Measurements from ENCODE around the gene ACADS.

ACADS gene

DNA sequence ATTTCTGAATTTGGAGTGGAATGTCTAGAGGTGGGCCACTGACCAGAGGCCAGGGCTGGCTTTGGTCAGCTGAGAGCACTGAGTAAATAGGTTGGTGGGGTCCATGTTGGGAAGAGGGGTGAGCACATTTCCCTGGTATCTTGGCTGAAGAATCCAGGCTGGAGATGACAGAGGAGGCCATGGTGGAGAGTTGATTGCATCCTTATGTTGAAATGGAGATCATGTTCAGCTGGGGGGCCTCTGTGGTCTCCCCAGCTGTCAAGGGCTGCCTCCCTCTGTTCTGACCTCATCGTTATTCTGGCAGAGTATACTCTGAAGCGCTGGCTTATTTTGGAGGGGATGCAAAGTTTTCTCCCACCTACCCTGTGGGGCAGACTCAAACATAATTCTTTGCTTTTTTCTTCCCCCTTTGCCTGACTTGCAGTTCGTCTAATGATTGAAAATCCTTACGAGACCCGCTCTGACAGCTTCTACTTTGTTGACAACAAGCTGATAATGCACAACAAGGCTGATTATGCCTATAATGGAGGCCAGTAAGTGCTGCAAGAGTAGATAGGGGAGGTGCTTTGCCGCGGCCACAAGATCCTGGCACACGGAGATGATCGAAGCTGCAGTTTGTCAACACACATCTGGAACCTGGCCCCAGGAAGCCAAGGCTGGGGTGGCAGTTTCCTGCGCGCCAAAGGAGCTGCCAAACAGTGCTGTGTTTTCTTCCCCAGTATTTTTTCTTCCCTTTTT is 6.0 kb upstream of the ACADS start:
- no peak overlapping the region for H3K4ac ChIP-seq (ENCODE audit: low read depth, low read length)
- H3K23ac ChIP-seq (ENCODE audit: low read length), result no peak overlapping the region
- no peak overlapping the region for H3K9ac ChIP-seq (ENCODE audit: low read length)
- H3K4me3 ChIP-seq (ENCODE audit: low read depth, low read length), result no peak overlapping the region
- no peak overlapping the region for H2BK120ac ChIP-seq (ENCODE audit: insufficient read depth, low read length, poor library complexity)
- no peaks in the 10 kb centered on the region for H3K9me3 ChIP-seq (ENCODE audit: insufficient read depth, low read depth, low read length)
- H2BK5ac ChIP-seq (ENCODE audit: low read depth, low read length, poor library complexity), result no peak overlapping the region
- no peak overlapping the region for H4K91ac ChIP-seq (ENCODE audit: low read depth, low read length)
- no peak overlapping the region for H3K18ac ChIP-seq (ENCODE audit: low read length)
- H4K12ac ChIP-seq (ENCODE audit: low read depth, low read length), result no peak overlapping the region
- no peak for DNase-seq
- H3K4me1 ChIP-seq (ENCODE audit: control insufficient read depth in 1 of 2, insufficient read depth in 2 of 2, low read length in 2 of 2), result no peaks in the 10 kb centered on the region
- peaks cover 45 to 63% of the 10 kb centered on the region in 2 experiments for H3K36me3 ChIP-seq (ENCODE audit: control insufficient read depth in 1 of 2, insufficient read depth in 2 of 2, low read length in 2 of 2)
- no peak overlapping the region for H4K8ac ChIP-seq (ENCODE audit: low read depth, low read length)
- no peak overlapping the region for H3K14ac ChIP-seq (ENCODE audit: low read length)
- H2AFZ ChIP-seq (ENCODE audit: insufficient read depth, low read length, poor library complexity), result no peak overlapping the region
- H3K27me3 ChIP-seq (ENCODE audit: insufficient read depth, low read length), result no peaks in the 10 kb centered on the region
- H3K4me2 ChIP-seq (ENCODE audit: low read length), result no peak overlapping the region
- H3K79me2 ChIP-seq (ENCODE audit: control insufficient read depth, insufficient read depth, low read length, poor library complexity), result no peaks in the 10 kb centered on the region
- no peak overlapping the region for H2BK12ac ChIP-seq (ENCODE audit: low read length)
- no peak overlapping the region for H2AK5ac ChIP-seq (ENCODE audit: low read length)
- H3K79me1 ChIP-seq (ENCODE audit: low read length), result no peaks in the 10 kb centered on the region
- no peak overlapping the region for H3K27ac ChIP-seq (ENCODE audit: low read depth, low read length)
- no CpG with 5 or more reads among the region's 11 CpGs for WGBS (ENCODE audit: extremely low coverage, insufficient coverage, insufficient read length)

DNA sequence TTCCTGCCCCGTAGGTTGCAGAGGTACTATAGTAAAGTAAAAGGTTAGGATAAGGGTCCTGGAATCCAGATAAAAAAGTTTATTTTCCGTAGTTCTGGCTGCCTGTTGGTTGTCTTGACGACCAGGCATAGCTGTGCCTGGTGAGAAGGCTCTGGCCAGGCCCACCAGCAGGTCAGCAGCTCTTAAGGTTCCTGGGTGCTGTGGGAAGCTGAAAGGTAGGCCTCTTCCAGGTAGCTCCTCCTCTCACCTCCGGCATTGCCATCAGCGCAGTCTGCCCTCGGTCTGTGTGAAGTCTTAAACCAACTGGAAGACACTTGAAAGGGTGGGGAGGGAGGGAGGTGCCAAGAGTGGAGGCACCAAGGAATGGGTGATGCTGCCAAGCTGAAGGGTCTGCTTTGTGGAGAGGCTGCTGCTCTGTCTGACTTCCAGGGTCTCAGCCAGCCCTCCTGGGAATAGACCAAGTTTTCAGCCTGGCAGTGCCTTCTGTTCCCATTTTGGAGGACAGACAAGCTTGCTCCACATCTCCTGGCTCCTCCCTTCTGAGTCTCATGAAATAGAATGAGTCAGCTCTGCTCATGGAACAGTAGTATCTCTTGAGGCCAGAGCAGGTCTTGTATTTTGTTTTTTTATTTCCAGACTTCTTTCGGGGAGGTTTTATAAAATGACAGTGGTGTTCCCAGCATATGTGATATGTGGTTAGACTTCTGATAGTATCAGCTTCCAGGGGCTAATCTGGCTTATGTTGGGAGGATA is 5.2 kb upstream of the ACADS start:
- Histone ChIP-seq H2BK12ac (ENCODE audit: low read length) (no peak overlapping the region), H3K27me3 (ENCODE audit: insufficient read depth, low read length) (no peaks in the 10 kb centered on the region), H3K4ac (ENCODE audit: low read depth, low read length) (no peak overlapping the region), H4K8ac (ENCODE audit: low read depth, low read length) (no peak overlapping the region), H2BK120ac (ENCODE audit: insufficient read depth, low read length, poor library complexity) (no peak overlapping the region), H3K9ac (ENCODE audit: low read length) (no peak overlapping the region), H3K4me3 (ENCODE audit: low read depth, low read length) (no peak overlapping the region), H3K9me3 (ENCODE audit: insufficient read depth, low read depth, low read length) (no peaks in the 10 kb centered on the region), H3K79me2 (ENCODE audit: control insufficient read depth, insufficient read depth, low read length, poor library complexity) (no peaks in the 10 kb centered on the region), H4K91ac (ENCODE audit: low read depth, low read length) (no peak overlapping the region), H3K79me1 (ENCODE audit: low read length) (no peaks in the 10 kb centered on the region), H2BK5ac (ENCODE audit: low read depth, low read length, poor library complexity) (no peak overlapping the region), H3K4me1 (ENCODE audit: control insufficient read depth in 1 of 2, insufficient read depth in 2 of 2, low read length in 2 of 2) (peaks cover 0 to 4% of the 10 kb centered on the region in 2 experiments), H2AFZ (ENCODE audit: insufficient read depth, low read length, poor library complexity) (no peak overlapping the region), H3K4me2 (ENCODE audit: low read length) (no peak overlapping the region), H3K14ac (ENCODE audit: low read length) (no peak overlapping the region), H4K12ac (ENCODE audit: low read depth, low read length) (no peak overlapping the region), H3K23ac (ENCODE audit: low read length) (no peak overlapping the region), H3K18ac (ENCODE audit: low read length) (no peak overlapping the region), H2AK5ac (ENCODE audit: low read length) (no peak overlapping the region), H3K27ac (ENCODE audit: low read depth, low read length) (no peak overlapping the region), H3K36me3 (ENCODE audit: control insufficient read depth in 1 of 2, insufficient read depth in 2 of 2, low read length in 2 of 2) (peaks cover 40 to 58% of the 10 kb centered on the region in 2 experiments)
- peak in 1 of 2 donors; percentile 6 for DNase-seq
- WGBS (ENCODE audit: extremely low coverage, insufficient coverage, insufficient read length), result no CpG with 5 or more reads among the region's 7 CpGs

DNA sequence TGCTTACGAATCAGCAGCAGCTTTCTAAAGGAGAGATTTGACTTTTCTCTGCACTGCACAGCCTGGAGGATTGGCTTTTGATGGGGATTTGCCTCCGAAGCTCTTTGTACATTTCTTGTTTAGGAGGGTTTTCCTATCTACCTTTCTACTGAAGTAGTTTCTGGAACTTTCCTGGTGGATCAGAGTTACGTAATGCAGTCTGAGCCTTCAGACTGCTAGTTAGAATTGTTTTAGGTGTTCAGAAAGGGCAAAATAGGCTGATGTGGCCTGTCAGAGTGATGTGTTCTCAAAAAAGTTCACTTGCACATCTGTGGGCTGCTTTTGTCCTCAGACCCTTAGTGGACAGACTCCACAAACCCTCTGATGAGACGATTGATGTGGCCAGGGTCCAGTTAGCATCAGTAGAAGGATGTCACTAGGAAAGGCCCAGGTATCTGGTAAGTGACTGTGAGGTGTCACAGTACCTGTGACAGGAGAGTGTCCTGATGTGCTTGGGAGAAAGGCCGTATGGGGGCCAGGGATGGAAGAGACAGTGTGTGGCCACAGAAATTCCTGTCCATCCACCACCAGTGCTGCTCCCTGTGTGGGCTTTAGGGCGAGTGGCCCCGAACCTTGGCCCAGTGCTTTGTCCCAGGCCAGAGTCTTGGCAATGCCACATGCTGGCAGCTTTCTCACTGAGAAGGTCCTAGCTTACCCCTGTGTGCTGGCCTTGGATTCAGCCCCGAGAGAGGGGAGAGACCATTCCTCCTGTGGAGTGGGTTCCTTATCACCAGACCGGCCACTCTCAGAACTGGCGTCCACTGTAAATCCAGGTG is 4.4 kb upstream of the ACADS start:
- no peaks in the 10 kb centered on the region for H3K27me3 ChIP-seq (ENCODE audit: insufficient read depth, low read length)
- H2BK5ac ChIP-seq (ENCODE audit: low read depth, low read length, poor library complexity), result no peak overlapping the region
- no peaks in the 10 kb centered on the region for H3K9me3 ChIP-seq (ENCODE audit: insufficient read depth, low read depth, low read length)
- no peak overlapping the region for H3K18ac ChIP-seq (ENCODE audit: low read length)
- no peak for DNase-seq
- peak overlapping the region; percentile 39 for H3K4me3 ChIP-seq (ENCODE audit: low read depth, low read length)
- no peak overlapping the region for H3K4ac ChIP-seq (ENCODE audit: low read depth, low read length)
- H3K9ac ChIP-seq (ENCODE audit: low read length), result no peak overlapping the region
- H2AFZ ChIP-seq (ENCODE audit: insufficient read depth, low read length, poor library complexity), result no peak overlapping the region
- H3K27ac ChIP-seq (ENCODE audit: low read depth, low read length), result no peak overlapping the region
- H2BK12ac ChIP-seq (ENCODE audit: low read length), result no peak overlapping the region
- H3K4me1 ChIP-seq (ENCODE audit: control insufficient read depth in 1 of 2, insufficient read depth in 2 of 2, low read length in 2 of 2), result peaks cover 3 to 7% of the 10 kb centered on the region in 2 experiments
- H4K12ac ChIP-seq (ENCODE audit: low read depth, low read length), result no peak overlapping the region
- no peak overlapping the region for H2BK120ac ChIP-seq (ENCODE audit: insufficient read depth, low read length, poor library complexity)
- WGBS (ENCODE audit: extremely low coverage, insufficient coverage, insufficient read length), result no CpG with 5 or more reads among the region's 10 CpGs
- H4K91ac ChIP-seq (ENCODE audit: low read depth, low read length), result no peak overlapping the region
- H3K79me1 ChIP-seq (ENCODE audit: low read length), result peaks cover 4% of the 10 kb centered on the region
- peaks cover 38 to 55% of the 10 kb centered on the region in 2 experiments for H3K36me3 ChIP-seq (ENCODE audit: control insufficient read depth in 1 of 2, insufficient read depth in 2 of 2, low read length in 2 of 2)
- H2AK5ac ChIP-seq (ENCODE audit: low read length), result no peak overlapping the region
- H4K8ac ChIP-seq (ENCODE audit: low read depth, low read length), result no peak overlapping the region
- no peaks in the 10 kb centered on the region for H3K79me2 ChIP-seq (ENCODE audit: control insufficient read depth, insufficient read depth, low read length, poor library complexity)
- H3K23ac ChIP-seq (ENCODE audit: low read length), result no peak overlapping the region
- no peak overlapping the region for H3K14ac ChIP-seq (ENCODE audit: low read length)
- H3K4me2 ChIP-seq (ENCODE audit: low read length), result no peak overlapping the region

DNA sequence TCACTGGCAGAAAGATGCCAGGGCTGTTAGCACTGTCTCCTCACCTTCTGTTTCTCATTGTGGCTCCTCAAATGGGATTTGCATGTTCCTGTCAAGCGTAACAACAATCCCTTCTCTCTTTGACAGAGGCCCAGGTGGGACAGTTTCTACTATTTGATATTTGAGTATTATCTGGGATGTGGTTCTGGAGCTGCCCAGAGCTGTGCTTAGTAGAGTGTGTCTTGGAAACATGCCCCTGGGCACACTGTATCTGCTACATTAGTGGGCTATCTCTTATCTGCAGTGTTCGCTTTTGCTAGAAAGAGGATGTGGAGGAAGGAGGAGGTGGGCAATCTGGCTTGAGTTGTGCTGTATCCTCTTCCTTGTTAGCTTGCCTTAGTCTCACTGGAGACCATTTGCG is 3.8 kb upstream of the ACADS start:
- Histone ChIP-seq H3K9ac (ENCODE audit: low read length) (no peak overlapping the region), H3K27ac (ENCODE audit: low read depth, low read length) (no peak overlapping the region), H3K4me3 (ENCODE audit: low read depth, low read length) (no peak overlapping the region), H2AK5ac (ENCODE audit: low read length) (no peak overlapping the region), H3K36me3 (ENCODE audit: control insufficient read depth in 1 of 2, insufficient read depth in 2 of 2, low read length in 2 of 2) (peaks cover 33 to 48% of the 10 kb centered on the region in 2 experiments), H4K8ac (ENCODE audit: low read depth, low read length) (no peak overlapping the region), H3K4me2 (ENCODE audit: low read length) (no peak overlapping the region), H3K4me1 (ENCODE audit: control insufficient read depth in 1 of 2, insufficient read depth in 2 of 2, low read length in 2 of 2) (peaks cover 3 to 9% of the 10 kb centered on the region in 2 experiments), H3K4ac (ENCODE audit: low read depth, low read length) (no peak overlapping the region), H4K12ac (ENCODE audit: low read depth, low read length) (no peak overlapping the region), H3K79me1 (ENCODE audit: low read length) (peaks cover 4% of the 10 kb centered on the region), H4K91ac (ENCODE audit: low read depth, low read length) (no peak overlapping the region), H3K27me3 (ENCODE audit: insufficient read depth, low read length) (no peaks in the 10 kb centered on the region), H2BK5ac (ENCODE audit: low read depth, low read length, poor library complexity) (no peak overlapping the region), H2AFZ (ENCODE audit: insufficient read depth, low read length, poor library complexity) (no peak overlapping the region), H2BK12ac (ENCODE audit: low read length) (no peak overlapping the region), H3K23ac (ENCODE audit: low read length) (no peak overlapping the region), H2BK120ac (ENCODE audit: insufficient read depth, low read length, poor library complexity) (no peak overlapping the region), H3K14ac (ENCODE audit: low read length) (no peak overlapping the region), H3K18ac (ENCODE audit: low read length) (no peak overlapping the region), H3K79me2 (ENCODE audit: control insufficient read depth, insufficient read depth, low read length, poor library complexity) (no peaks in the 10 kb centered on the region), H3K9me3 (ENCODE audit: insufficient read depth, low read depth, low read length) (peaks cover 1% of the 10 kb centered on the region)
- WGBS (ENCODE audit: extremely low coverage, insufficient coverage, insufficient read length), result no CpG with 5 or more reads among the region's 3 CpGs
- DNase-seq, result no peak

Data from trophoblast cell (in vitro differentiated cells and primary cell).